HG02610 (cell line): ENCODE results near the gene MVB12B.
"Not testable (repeated sequence)": the region's sequence is repeated elsewhere in the genome, so short reads cannot be mapped to it uniquely, and the experiment has no call there.

Source experiments
- ATAC-seq: cut with Tn5 transposase; IDR thresholded peaks from one replicate; pipeline ENCODE4 v1.9.1; 2021; ENCODE audit warnings: mild to moderate bottlenecking, moderate library complexity; ENCODE audit not compliant: unreplicated experiment

MVB12B gene

DNA sequence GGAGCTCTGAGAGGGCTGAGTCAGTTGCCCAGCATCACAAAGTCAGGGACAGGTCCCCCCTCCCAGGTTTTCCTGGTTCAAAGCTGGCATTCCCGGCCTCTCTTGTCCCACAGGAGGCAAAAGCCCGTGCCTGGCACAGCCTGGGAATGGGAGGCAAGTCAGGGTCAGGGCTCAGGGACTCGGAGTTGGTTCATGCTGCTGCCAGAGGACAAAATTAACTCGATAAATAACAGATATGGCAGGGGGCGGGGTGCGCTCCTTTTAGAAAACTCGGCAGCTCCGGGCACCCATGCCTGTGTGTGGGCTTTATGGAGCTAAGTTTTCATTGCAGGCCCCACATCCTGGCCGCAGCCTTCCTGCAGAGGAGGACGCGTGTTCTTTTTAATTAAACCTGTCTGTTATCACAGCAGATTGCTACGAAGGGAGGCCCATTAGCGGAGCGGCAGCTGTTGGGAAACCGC, 224.3 kb downstream of the MVB12B start:
- ATAC-seq, result no peak

DNA sequence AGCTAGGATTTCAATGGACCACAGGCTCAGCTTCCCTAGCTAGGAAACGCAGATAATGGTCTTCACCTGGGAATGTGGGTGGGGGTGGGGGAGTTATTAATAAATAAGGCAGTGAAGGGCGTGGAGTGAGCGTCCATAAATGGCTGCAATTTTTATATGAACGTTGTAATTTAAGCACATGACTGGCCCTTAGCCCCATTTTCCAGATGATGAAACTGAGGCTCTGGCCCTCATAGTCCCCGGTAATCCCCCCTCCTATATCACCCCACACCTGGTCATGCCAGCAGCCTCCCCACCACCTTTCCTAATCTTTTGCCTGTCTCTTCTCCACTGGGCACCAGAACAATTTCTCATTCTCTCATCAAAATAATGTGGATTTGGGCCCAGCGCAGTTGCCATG, 225.2 kb downstream of the MVB12B start:
- no peak for ATAC-seq

DNA sequence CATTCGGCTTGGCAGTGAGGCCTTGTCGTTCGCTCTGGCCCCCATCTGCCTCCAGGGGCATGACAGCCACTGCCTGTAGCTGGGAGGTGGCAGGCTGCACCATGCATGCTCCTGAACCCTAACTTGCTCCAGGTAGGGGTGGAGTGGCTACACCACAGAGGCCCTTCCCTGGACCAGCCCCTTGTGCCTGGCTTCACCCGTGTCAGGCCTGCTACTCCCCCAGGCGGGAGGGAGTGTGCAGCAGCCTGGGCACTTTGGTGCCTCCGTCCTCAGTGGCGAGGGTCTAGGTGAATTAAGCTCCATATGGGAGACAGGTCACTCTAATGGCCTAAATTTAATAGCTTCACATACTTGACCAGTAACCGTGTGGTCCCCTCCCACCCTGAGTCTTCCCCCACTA, 227.7 kb downstream of the MVB12B start:
- ATAC-seq, result no peak

DNA sequence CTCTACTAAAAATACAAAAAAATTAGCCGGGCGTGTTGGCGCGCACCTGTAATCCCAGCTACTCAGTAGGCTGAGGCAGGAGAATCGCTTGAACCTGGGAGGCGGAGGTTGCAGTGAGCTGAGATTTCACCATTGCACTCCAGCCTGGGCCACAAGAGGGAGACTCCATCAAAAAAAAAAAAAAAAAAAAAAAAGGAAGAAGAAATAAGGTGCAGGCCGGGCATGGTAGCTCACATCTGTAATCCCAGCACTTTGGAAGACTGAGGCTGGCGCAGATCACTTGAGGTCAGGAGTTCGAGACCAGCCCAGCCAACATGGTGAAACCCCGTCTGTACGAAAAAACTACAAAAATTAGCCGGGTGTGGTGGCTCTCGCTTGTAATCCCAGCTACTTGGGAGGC, 228.8 kb downstream of the MVB12B start:
- ATAC-seq, result not testable (repeated sequence)
